ENCODE results near the gene VKORC1L1.
A peak's percentile ranks its signal among the peaks of the same experiment; 100 is the strongest.
"Not testable (repeated sequence)": the region's sequence is repeated elsewhere in the genome, so short reads cannot be mapped to it uniquely, and the experiment has no call there.

VKORC1L1 gene

GRCh38 chr7:65892161-65892560 is 19.3 kb downstream of the VKORC1L1 start:
- no peak for TF ChIP-seq CTCF (IDR thresholded peaks at IDR 0.05; ENCODE audit: low read depth, low read length)

GRCh38 chr7:65892835-65893234 is 20.0 kb downstream of the VKORC1L1 start:
- no peak for TF ChIP-seq CTCF (IDR thresholded peaks at IDR 0.05; ENCODE audit: low read depth, low read length)
- H3K4me3 ChIP-seq (replicated peaks in 1 of 2; ENCODE audit: low read depth in 2 of 2, low read length in 2 of 2), result no peak overlapping the region
- peak; percentile 19 to 78 for DNase-seq (ENCODE audit: low read depth in 2 of 2)

More at GRCh38 chr7:65892161-65892560, 19.3 kb downstream of the VKORC1L1 start:
- H3K4me3 ChIP-seq (replicated peaks in 1 of 2; ENCODE audit: low read depth in 2 of 2, low read length in 2 of 2), result no peak overlapping the region
- DNase-seq (ENCODE audit: low read depth in 2 of 2), result no peak

- DNase-seq (ENCODE audit: low read depth in 2 of 2), result no peak
- no peak overlapping the region for H3K4me3 ChIP-seq (replicated peaks in 1 of 2; ENCODE audit: low read depth in 2 of 2, low read length in 2 of 2)
- no peak for TF ChIP-seq CTCF (IDR thresholded peaks at IDR 0.05; ENCODE audit: low read depth, low read length)
Measured at GRCh38 chr7:65896279-65896870, 23.5 kb downstream of the VKORC1L1 start.

- DNase-seq (ENCODE audit: low read depth in 2 of 2); H3K4me3 ChIP-seq (replicated peaks in 1 of 2; ENCODE audit: low read depth in 2 of 2, low read length in 2 of 2): not testable (repeated sequence)
Measured at GRCh38 chr7:65897289-65897688, 24.4 kb downstream of the VKORC1L1 start.

GRCh38 chr7:65898677-65899447 is 26.0 kb downstream of the VKORC1L1 start:
- DNase-seq (ENCODE audit: low read depth in 2 of 2); H3K4me3 ChIP-seq (replicated peaks in 1 of 2; ENCODE audit: low read depth in 2 of 2, low read length in 2 of 2): not testable (repeated sequence)

- no peak for TF ChIP-seq CTCF (IDR thresholded peaks at IDR 0.05; ENCODE audit: low read depth, low read length)
- H3K4me3 ChIP-seq (replicated peaks in 1 of 2; ENCODE audit: low read depth in 2 of 2, low read length in 2 of 2), result no peak overlapping the region
Measured at GRCh38 chr7:65902306-65902705, 29.4 kb downstream of the VKORC1L1 start.

GRCh38 chr7:65907501-65908198 is 34.8 kb downstream of the VKORC1L1 start:
- no peak overlapping the region for H3K4me3 ChIP-seq (replicated peaks in 1 of 2; ENCODE audit: low read depth in 2 of 2, low read length in 2 of 2)
- TF ChIP-seq CTCF (IDR thresholded peaks at IDR 0.05; ENCODE audit: low read depth, low read length), result no peak
- DNase-seq (ENCODE audit: low read depth in 2 of 2), result no peak

More at GRCh38 chr7:65902306-65902705, 29.4 kb downstream of the VKORC1L1 start:
- no peak for DNase-seq (ENCODE audit: low read depth in 2 of 2)

Data from cardiac fibroblast (primary cell).